ENCODE results near the gene CTIF. TPM values are rescaled to one million over a fixed set of nuclear protein-coding genes. Genes with fewer than 3 reads are reported as not detected.

CTIF gene
- total RNA-seq, 6 donors from 2014 or later, result 32.1 to 62.4 (median 47.8) TPM

- peak overlapping the region; percentile 75 to 86 (median 83) for H3K27ac ChIP-seq
- H3K36me3 ChIP-seq, result peaks cover 0 to 2% (median 0%) of the 10 kb centered on the region in 4 donors
- 56 to 70% methylated on average over 14 to 17 of the region's 17 CpGs for WGBS, 2 donors
- H3K27me3 ChIP-seq, result no peaks in the 10 kb centered on the region
- no peaks in the 10 kb centered on the region for H3K9me3 ChIP-seq
- no peak overlapping the region for H3K4me3 ChIP-seq
- TF ChIP-seq EP300 (IDR thresholded peaks at IDR 0.05) (no peak), CTCF (IDR thresholded peaks at IDR 0.05) (no peak), POLR2AphosphoS5 (IDR thresholded peaks at IDR 0.05) (no peak), POLR2A (IDR thresholded peaks at IDR 0.05) (no peak)
- ATAC-seq (ENCODE audit: low FRiP score in 2 of 2) (no peak), DNase-seq (no peak)
- peaks cover 64 to 78% (median 76%) of the 10 kb centered on the region in 4 donors for H3K4me1 ChIP-seq
Observed at GRCh38 chr18:48780201-48780912, 241.5 kb downstream of the CTIF start.

GRCh38 chr18:48780913-48781162, 242.0 kb downstream of the CTIF start:
- TF ChIP-seq CTCF (IDR thresholded peaks at IDR 0.05), result no peak
- TF ChIP-seq EP300 (IDR thresholded peaks at IDR 0.05), result no peak
- no peak for TF ChIP-seq POLR2A (IDR thresholded peaks at IDR 0.05)
- TF ChIP-seq POLR2AphosphoS5 (IDR thresholded peaks at IDR 0.05), result no peak
- DNase-seq, result no peak
- peaks cover 64 to 81% (median 78%) of the 10 kb centered on the region in 4 donors for H3K4me1 ChIP-seq

GRCh38 chr18:48781163-48781987, 242.5 kb downstream of the CTIF start:
- peak in 1 of 4 donors; percentile 46 for TF ChIP-seq POLR2A (IDR thresholded peaks at IDR 0.05)
- TF ChIP-seq POLR2AphosphoS5 (IDR thresholded peaks at IDR 0.05), result peak; percentile 70 to 80
- peak in 2 of 6 experiments; percentile 20 to 21 for TF ChIP-seq CTCF (IDR thresholded peaks at IDR 0.05)
- TF ChIP-seq EP300 (IDR thresholded peaks at IDR 0.05), result peak in 2 of 4 donors; percentile 72 to 76
- WGBS, 2 donors, result 20 to 22% methylated on average over 26 to 27 of the region's 28 CpGs
- peaks cover 64 to 83% (median 76%) of the 10 kb centered on the region in 4 donors for H3K4me1 ChIP-seq

More at GRCh38 chr18:48780913-48781162, 242.0 kb downstream of the CTIF start:
- Histone ChIP-seq H3K27ac (peak overlapping the region; percentile 75 to 86 (median 83)), H3K27me3 (no peaks in the 10 kb centered on the region), H3K9me3 (no peaks in the 10 kb centered on the region), H3K4me3 (no peak overlapping the region), H3K36me3 (peaks cover 0 to 2% (median 0%) of the 10 kb centered on the region in 4 donors)
- WGBS, 2 donors, result 52 to 53% methylated on average over 3 of the region's 3 CpGs
- ATAC-seq (ENCODE audit: low FRiP score in 2 of 2), result no peak

GRCh38 chr18:48781988-48782363, 243.1 kb downstream of the CTIF start:
- no peaks in the 10 kb centered on the region for H3K9me3 ChIP-seq
- H3K36me3 ChIP-seq, result peaks cover 0 to 4% (median 1%) of the 10 kb centered on the region in 4 donors
- DNase-seq (no peak), ATAC-seq (ENCODE audit: low FRiP score in 2 of 2) (no peak)
- WGBS, 2 donors, result 72% methylated on average over 2 of the region's 2 CpGs; no CpG with 5 or more reads in 1 of the 2 donors
- H3K27me3 ChIP-seq, result no peaks in the 10 kb centered on the region
- H3K4me3 ChIP-seq, result no peak overlapping the region
- H3K27ac ChIP-seq, result peak overlapping the region; percentile 75 to 86 (median 83)
- peaks cover 60 to 79% (median 70%) of the 10 kb centered on the region in 4 donors for H3K4me1 ChIP-seq
- TF ChIP-seq CTCF (IDR thresholded peaks at IDR 0.05) (no peak), POLR2A (IDR thresholded peaks at IDR 0.05) (no peak)

More at GRCh38 chr18:48781163-48781987, 242.5 kb downstream of the CTIF start:
- Histone ChIP-seq H3K4me3 (no peak overlapping the region), H3K27ac (peak overlapping the region; percentile 75 to 86 (median 83)), H3K9me3 (no peaks in the 10 kb centered on the region), H3K27me3 (no peaks in the 10 kb centered on the region), H3K36me3 (peaks cover 0 to 4% (median 1%) of the 10 kb centered on the region in 4 donors)
- ATAC-seq (ENCODE audit: low FRiP score in 2 of 2) (peak; percentile 71 to 74), DNase-seq (peak; percentile 80 to 95)
